Liver (tissue), 9 donors: Measurements from ENCODE around the gene DNAH17. TPM values are rescaled to one million over a fixed set of nuclear protein-coding genes. Genes with fewer than 3 reads are reported as not detected.

Source experiments
- DNase-seq: peaks from one replicate; pipeline ENCODE4 v3.0.0-alpha.2; 2017; ENCODE audit warnings: low spot score
- H3K27ac ChIP-seq, 2 donors: one replicate each; pipeline ENCODE4 v1.7.0; 2013; ENCODE audit warnings: inconsistent platforms in 2 of 2, low read length in 2 of 2, control low read depth in 1 of 2, low read depth in 1 of 2, mild to moderate bottlenecking in 1 of 2
- H3K27me3 ChIP-seq, 4 donors: one replicate each; pipeline versions ENCODE4 v1.6.1 to v1.7.0; 2013; ENCODE audit warnings: low read length in 3 of 4, inconsistent platforms in 1 of 4, mild to moderate bottlenecking in 1 of 4, moderate library complexity in 1 of 4; ENCODE audit not compliant: control insufficient read depth in 4 of 4, insufficient read depth in 4 of 4
- H3K36me3 ChIP-seq, 4 donors: one replicate each; pipeline versions ENCODE4 v1.6.1 to v1.7.0; 2013; ENCODE audit warnings: low read length in 3 of 4, mild to moderate bottlenecking in 3 of 4, low read depth in 1 of 4, moderate library complexity in 1 of 4; ENCODE audit not compliant: control insufficient read depth in 4 of 4, insufficient read depth in 3 of 4
- H3K4me1 ChIP-seq, 4 donors: one replicate each; pipeline versions ENCODE4 v1.6.1 to v1.7.0; 2013; ENCODE audit warnings: low read length in 3 of 4, mild to moderate bottlenecking in 3 of 4, moderate library complexity in 1 of 4; ENCODE audit not compliant: control insufficient read depth in 4 of 4, insufficient read depth in 4 of 4
- H3K4me3 ChIP-seq, 3 donors: one replicate each; pipeline versions ENCODE4 v1.6.1 to v1.7.0; 2013; ENCODE audit warnings: low read length in 3 of 3, control low read depth in 1 of 3, low read depth in 1 of 3, mild to moderate bottlenecking in 1 of 3
- H3K9ac ChIP-seq, 2 donors: one replicate each; pipeline ENCODE4 v1.7.0; 2013; ENCODE audit warnings: low read length in 2 of 2, mild to moderate bottlenecking in 2 of 2, moderate library complexity in 2 of 2, control low read depth in 1 of 2, low read depth in 1 of 2
- H3K9me3 ChIP-seq, 4 donors: one replicate each; pipeline versions ENCODE4 v1.6.1 to v1.7.0; 2013; ENCODE audit warnings: low read length in 3 of 4; ENCODE audit not compliant: control insufficient read depth in 4 of 4
- EGR1 ChIP-seq, 2 donors: IDR thresholded peaks; 2 replicates each; pipeline ENCODE4 v1.6.1; 2016 to 2018; ENCODE audit warnings: antibody characterized with exemption in 2 of 2, low read depth in 2 of 2
- FOXA1 ChIP-seq: IDR thresholded peaks from 2 replicates; pipeline ENCODE4 v1.6.1; 2016; ENCODE audit warnings: antibody characterized with exemption
- FOXA2 ChIP-seq: IDR thresholded peaks from 2 replicates; pipeline ENCODE4 v1.6.1; 2016; ENCODE audit warnings: antibody characterized with exemption
- GABPA ChIP-seq, 2 donors: IDR thresholded peaks in 1 of 2; conservative IDR thresholded peaks in 1 of 2; 2 replicates each; pipeline ENCODE4 v1.6.1; 2016; ENCODE audit warnings: antibody characterized with exemption in 2 of 2, mild to moderate bottlenecking in 1 of 2, moderate library complexity in 1 of 2
- HNF4A ChIP-seq, 2 donors: conservative IDR thresholded peaks; 2 replicates each; pipeline ENCODE4 v1.6.1; 2016; ENCODE audit warnings: antibody characterized with exemption in 2 of 2, mild to moderate bottlenecking in 2 of 2
- HNF4G ChIP-seq: IDR thresholded peaks from 2 replicates; pipeline ENCODE4 v1.6.1; 2016; ENCODE audit warnings: antibody characterized with exemption
- JUND ChIP-seq, 2 donors: IDR thresholded peaks; 2 replicates each; pipeline ENCODE4 v1.6.1; 2016; ENCODE audit warnings: antibody characterized with exemption in 2 of 2
- MAX ChIP-seq: IDR thresholded peaks from 2 replicates; pipeline ENCODE4 v1.6.1; 2016; ENCODE audit warnings: antibody characterized with exemption
- NR2F2 ChIP-seq: IDR thresholded peaks from 2 replicates; pipeline ENCODE4 v1.6.1; 2016; ENCODE audit warnings: antibody characterized with exemption
- RAD21 ChIP-seq, 2 donors: IDR thresholded peaks; 2 replicates each; pipeline ENCODE4 v1.6.1; 2016; ENCODE audit warnings: antibody characterized with exemption in 2 of 2, mild to moderate bottlenecking in 2 of 2
- RXRA ChIP-seq, 2 donors: IDR thresholded peaks; 2 replicates each; pipeline ENCODE4 v1.6.1; 2017 to 2018; ENCODE audit warnings: antibody characterized with exemption in 2 of 2, mild to moderate bottlenecking in 1 of 2
- SP1 ChIP-seq: IDR thresholded peaks from 2 replicates; pipeline ENCODE4 v1.6.1; 2018; ENCODE audit warnings: antibody characterized with exemption, mild to moderate bottlenecking
- TAF1 ChIP-seq: conservative IDR thresholded peaks from 2 replicates; pipeline ENCODE4 v1.6.1; 2016; ENCODE audit warnings: antibody characterized with exemption, mild to moderate bottlenecking
- YY1 ChIP-seq: IDR thresholded peaks from 2 replicates; pipeline ENCODE4 v1.6.1; 2016; ENCODE audit warnings: antibody characterized with exemption, mild to moderate bottlenecking
- WGBS: extraction: QIAGEN DNeasy Blood & Tissue Kit; methylation state at CpG from one replicate; pipeline ENCODE4 v1.1.7; 2013; 5-methylcytosine and 5-hydroxymethylcytosine counted together
- polyA plus RNA-seq, 2 donors: library from polyadenylated mRNA; stranded (reverse) in 1 of 2; unstranded in 1 of 2; fragments of 200-250 nt in 1 of 2; fragments of >200 nt in 1 of 2; fragmentation: Nextera tagmentation in 1 of 2; extraction: Ambion mirVana in 1 of 2; gene quantifications; one replicate each; pipeline versions ENCODE4 v1.2.1 to v1.2.3, GENCODE V29; 2013 to 2015
- total RNA-seq, 2 donors: library from RNA; depleted of rRNA; stranded (reverse); fragments of >200 nt; gene quantifications; one replicate each; pipeline ENCODE4 v1.2.3, GENCODE V29; 2014
- TF ChIP-seq, protein P1 (sequence below): fragments of 150-350 bp; IDR thresholded peaks from 2 replicates; pipeline ENCODE4 v1.5.1; 2017; ENCODE audit warnings: improper control_type of control experiment, low read depth, low read length; ENCODE audit not compliant: missing input control
- TF ChIP-seq, protein P2 (sequence below): IDR thresholded peaks from 2 replicates; pipeline ENCODE4 v1.6.1; 2016; ENCODE audit warnings: antibody characterized with exemption
- TF ChIP-seq, protein P3 (sequence below): IDR thresholded peaks from 2 replicates; pipeline ENCODE4 v1.6.1; 2016; ENCODE audit warnings: antibody characterized with exemption, mild to moderate bottlenecking
- donor health status: healthy.
- donor health status: healthy.
- donor health status: healthy.
- donor health status: healthy.
- donor health status: healthy.

Gene DNAH17
- total and polyA plus RNA-seq, 4 donors = 0.09 to 0.79 TPM; not detected in 2

DNA sequence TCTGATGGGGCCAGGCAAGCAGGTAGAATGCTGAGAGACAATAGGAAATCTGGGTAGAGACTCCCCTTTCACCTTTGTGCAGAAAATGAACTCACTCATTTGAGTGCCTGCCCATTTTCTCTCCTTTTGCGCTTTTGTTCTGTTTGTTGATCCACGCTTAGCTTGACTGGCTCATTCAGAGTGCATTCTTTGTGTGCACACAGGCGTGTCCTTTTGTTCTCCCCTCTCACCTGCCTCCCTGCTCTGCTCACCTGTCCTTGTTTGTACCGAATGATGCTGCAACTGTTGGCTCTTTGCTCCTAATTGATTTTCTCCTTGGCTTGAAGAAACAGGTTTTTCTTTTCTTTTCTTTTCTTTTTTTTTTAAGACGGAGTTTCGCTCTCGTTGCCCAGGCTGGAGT lies 183.0 kb downstream of the DNAH17 start:
- 74% methylated on average over 7 of the region's 7 CpGs for WGBS
- DNase-seq = no peak
- peaks cover 5 to 23% (median 16%) of the 10 kb centered on the region in 4 donors for H3K4me1 ChIP-seq
- no peaks in the 10 kb centered on the region for H3K9me3 ChIP-seq
- no peaks in the 10 kb centered on the region for H3K27me3 ChIP-seq
- TF ChIP-seq MAX (no peak), HNF4G (no peak)
- no peak overlapping the region for H3K9ac ChIP-seq
- H3K4me3 ChIP-seq = no peak overlapping the region
- H3K36me3 ChIP-seq = peaks cover 4 to 14% (median 8%) of the 10 kb centered on the region in 4 donors
- no peak overlapping the region for H3K27ac ChIP-seq

GRCh38 chr17:78393575-78393974 lies 183.6 kb downstream of the DNAH17 start:
- peaks cover 5 to 23% (median 16%) of the 10 kb centered on the region in 4 donors for H3K4me1 ChIP-seq
- no peak for TF ChIP-seq FOXA2
- no peak for TF ChIP-seq HNF4G
- no peak for TF ChIP-seq MAX
- no peak for TF ChIP-seq JUND (IDR thresholded peaks at IDR 0.05)
- no peak for TF ChIP-seq HNF4A (conservative IDR thresholded peaks at IDR 0.05)
- no peak for TF ChIP-seq TAF1
- TF ChIP-seq, protein P1, sequence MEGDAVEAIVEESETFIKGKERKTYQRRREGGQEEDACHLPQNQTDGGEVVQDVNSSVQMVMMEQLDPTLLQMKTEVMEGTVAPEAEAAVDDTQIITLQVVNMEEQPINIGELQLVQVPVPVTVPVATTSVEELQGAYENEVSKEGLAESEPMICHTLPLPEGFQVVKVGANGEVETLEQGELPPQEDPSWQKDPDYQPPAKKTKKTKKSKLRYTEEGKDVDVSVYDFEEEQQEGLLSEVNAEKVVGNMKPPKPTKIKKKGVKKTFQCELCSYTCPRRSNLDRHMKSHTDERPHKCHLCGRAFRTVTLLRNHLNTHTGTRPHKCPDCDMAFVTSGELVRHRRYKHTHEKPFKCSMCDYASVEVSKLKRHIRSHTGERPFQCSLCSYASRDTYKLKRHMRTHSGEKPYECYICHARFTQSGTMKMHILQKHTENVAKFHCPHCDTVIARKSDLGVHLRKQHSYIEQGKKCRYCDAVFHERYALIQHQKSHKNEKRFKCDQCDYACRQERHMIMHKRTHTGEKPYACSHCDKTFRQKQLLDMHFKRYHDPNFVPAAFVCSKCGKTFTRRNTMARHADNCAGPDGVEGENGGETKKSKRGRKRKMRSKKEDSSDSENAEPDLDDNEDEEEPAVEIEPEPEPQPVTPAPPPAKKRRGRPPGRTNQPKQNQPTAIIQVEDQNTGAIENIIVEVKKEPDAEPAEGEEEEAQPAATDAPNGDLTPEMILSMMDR = no peak
- no peaks in the 10 kb centered on the region for H3K27me3 ChIP-seq
- no peak overlapping the region for H3K9ac ChIP-seq
- WGBS = 92% methylated on average over 4 of the region's 4 CpGs
- no peak overlapping the region for H3K27ac ChIP-seq
- H3K4me3 ChIP-seq = no peak overlapping the region
- H3K9me3 ChIP-seq = no peaks in the 10 kb centered on the region
- H3K36me3 ChIP-seq = peaks cover 0 to 9% (median 3%) of the 10 kb centered on the region in 4 donors
- no peak for DNase-seq

- 97% methylated on average over 6 of the region's 6 CpGs for WGBS
- H3K36me3 ChIP-seq = peaks cover 0 to 4% (median under 1%) of the 10 kb centered on the region in 4 donors
These were observed 184.9 kb downstream of the DNAH17 start for GRCh38 chr17:78392295-78392694.

More at GRCh38 chr17:78392295-78392694, 184.9 kb downstream of the DNAH17 start:
- Histone ChIP-seq H3K9ac (no peak overlapping the region), H3K4me3 (no peak overlapping the region), H3K9me3 (no peaks in the 10 kb centered on the region), H3K4me1 (peaks cover 4 to 25% (median 13%) of the 10 kb centered on the region in 4 donors), H3K27me3 (no peaks in the 10 kb centered on the region), H3K27ac (no peak overlapping the region)
- TF ChIP-seq, protein P2, sequence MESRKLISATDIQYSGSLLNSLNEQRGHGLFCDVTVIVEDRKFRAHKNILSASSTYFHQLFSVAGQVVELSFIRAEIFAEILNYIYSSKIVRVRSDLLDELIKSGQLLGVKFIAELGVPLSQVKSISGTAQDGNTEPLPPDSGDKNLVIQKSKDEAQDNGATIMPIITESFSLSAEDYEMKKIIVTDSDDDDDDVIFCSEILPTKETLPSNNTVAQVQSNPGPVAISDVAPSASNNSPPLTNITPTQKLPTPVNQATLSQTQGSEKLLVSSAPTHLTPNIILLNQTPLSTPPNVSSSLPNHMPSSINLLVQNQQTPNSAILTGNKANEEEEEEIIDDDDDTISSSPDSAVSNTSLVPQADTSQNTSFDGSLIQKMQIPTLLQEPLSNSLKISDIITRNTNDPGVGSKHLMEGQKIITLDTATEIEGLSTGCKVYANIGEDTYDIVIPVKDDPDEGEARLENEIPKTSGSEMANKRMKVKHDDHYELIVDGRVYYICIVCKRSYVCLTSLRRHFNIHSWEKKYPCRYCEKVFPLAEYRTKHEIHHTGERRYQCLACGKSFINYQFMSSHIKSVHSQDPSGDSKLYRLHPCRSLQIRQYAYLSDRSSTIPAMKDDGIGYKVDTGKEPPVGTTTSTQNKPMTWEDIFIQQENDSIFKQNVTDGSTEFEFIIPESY = no peak
- TF ChIP-seq GABPA (IDR thresholded peaks at IDR 0.05 in 1 of 2, conservative IDR thresholded peaks at IDR 0.05 in 1 of 2) = no peak
- no peak for TF ChIP-seq JUND (IDR thresholded peaks at IDR 0.05)
- TF ChIP-seq, protein P3, sequence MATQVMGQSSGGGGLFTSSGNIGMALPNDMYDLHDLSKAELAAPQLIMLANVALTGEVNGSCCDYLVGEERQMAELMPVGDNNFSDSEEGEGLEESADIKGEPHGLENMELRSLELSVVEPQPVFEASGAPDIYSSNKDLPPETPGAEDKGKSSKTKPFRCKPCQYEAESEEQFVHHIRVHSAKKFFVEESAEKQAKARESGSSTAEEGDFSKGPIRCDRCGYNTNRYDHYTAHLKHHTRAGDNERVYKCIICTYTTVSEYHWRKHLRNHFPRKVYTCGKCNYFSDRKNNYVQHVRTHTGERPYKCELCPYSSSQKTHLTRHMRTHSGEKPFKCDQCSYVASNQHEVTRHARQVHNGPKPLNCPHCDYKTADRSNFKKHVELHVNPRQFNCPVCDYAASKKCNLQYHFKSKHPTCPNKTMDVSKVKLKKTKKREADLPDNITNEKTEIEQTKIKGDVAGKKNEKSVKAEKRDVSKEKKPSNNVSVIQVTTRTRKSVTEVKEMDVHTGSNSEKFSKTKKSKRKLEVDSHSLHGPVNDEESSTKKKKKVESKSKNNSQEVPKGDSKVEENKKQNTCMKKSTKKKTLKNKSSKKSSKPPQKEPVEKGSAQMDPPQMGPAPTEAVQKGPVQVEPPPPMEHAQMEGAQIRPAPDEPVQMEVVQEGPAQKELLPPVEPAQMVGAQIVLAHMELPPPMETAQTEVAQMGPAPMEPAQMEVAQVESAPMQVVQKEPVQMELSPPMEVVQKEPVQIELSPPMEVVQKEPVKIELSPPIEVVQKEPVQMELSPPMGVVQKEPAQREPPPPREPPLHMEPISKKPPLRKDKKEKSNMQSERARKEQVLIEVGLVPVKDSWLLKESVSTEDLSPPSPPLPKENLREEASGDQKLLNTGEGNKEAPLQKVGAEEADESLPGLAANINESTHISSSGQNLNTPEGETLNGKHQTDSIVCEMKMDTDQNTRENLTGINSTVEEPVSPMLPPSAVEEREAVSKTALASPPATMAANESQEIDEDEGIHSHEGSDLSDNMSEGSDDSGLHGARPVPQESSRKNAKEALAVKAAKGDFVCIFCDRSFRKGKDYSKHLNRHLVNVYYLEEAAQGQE = no peak
- TF ChIP-seq FOXA1 = no peak
- TF ChIP-seq HNF4G = no peak
- TF ChIP-seq HNF4A (conservative IDR thresholded peaks at IDR 0.05) = no peak
- TF ChIP-seq SP1 = no peak
- no peak for TF ChIP-seq NR2F2
- TF ChIP-seq FOXA2 = no peak
- TF ChIP-seq YY1 = no peak
- TF ChIP-seq, protein P1 = no peak
- TF ChIP-seq MAX = no peak
- TF ChIP-seq EGR1 (IDR thresholded peaks at IDR 0.05; ENCODE audit: low read depth in 2 of 2) = no peak
- no peak for TF ChIP-seq RAD21 (IDR thresholded peaks at IDR 0.05)
- no peak for TF ChIP-seq RXRA (IDR thresholded peaks at IDR 0.05)
- no peak for TF ChIP-seq TAF1
- no peak for DNase-seq
